Breast epithelium (tissue), 3 donors: Measurements from ENCODE around the gene PADI2.

Experiments
- CTCF ChIP-seq, 3 donors: fragments of 450-650 bp; IDR thresholded peaks; one replicate each; pipeline ENCODE4 v1.5.1; 2016 to 2017; ENCODE audit warnings: antibody characterized with exemption in 3 of 3, mild to moderate bottlenecking in 3 of 3, moderate library complexity in 3 of 3
- POLR2A ChIP-seq: fragments of 450-650 bp; IDR thresholded peaks from one replicate; pipeline ENCODE4 v1.6.1; 2016; ENCODE audit warnings: antibody characterized with exemption, mild to moderate bottlenecking, moderate library complexity
- POLR2AphosphoS5 ChIP-seq, 3 donors: sonication (generic); formaldehyde crosslinking; IDR thresholded peaks; one replicate each; pipeline ENCODE4 v1.6.1; 2017; ENCODE audit warnings: antibody characterized with exemption in 3 of 3

GRCh38 chr1:17130138-17130635 is 10.9 kb upstream of the PADI2 start:
- TF ChIP-seq CTCF (IDR thresholded peaks at IDR 0.05) (no peak), POLR2A (no peak), POLR2AphosphoS5 (IDR thresholded peaks at IDR 0.05) (no peak)
